GM18507 (cell line): ENCODE data around the gene DNMT1.
A peak's percentile ranks its signal among the peaks of the same experiment; 100 is the strongest.
"Not testable (repeated sequence)": the region's sequence is repeated elsewhere in the genome, so short reads cannot be mapped to it uniquely, and the experiment has no call there.

Experiments used
- DNase-seq: peaks from one replicate; pipeline ENCODE4 v3.0.0; 2011; ENCODE audit warnings: low read depth; ENCODE audit not compliant: insufficient read length; ENCODE audit errors: extremely low spot score
- FAIRE-seq: peaks from 2 replicates; lab custom pipeline; 2011; peaks lifted over from hg19 to GRCh38; lab: Jason Lieb, UNC

The DNMT1 gene

GRCh38 chr19:10194500-10195198 lies at the start of gene DNMT1:
Gene DNMT1, minus strand, starts transcription at chr19:10194953. Its CDS starts 54 bp downstream, at chr19:10194899.
- DNase-seq, result peak; percentile 99
- peak; percentile 96 for FAIRE-seq

GRCh38 chr19:10243606-10244005 lies 48.9 kb upstream of the DNMT1 start:
- DNase-seq (no peak), FAIRE-seq (no peak)

GRCh38 chr19:10241826-10242449 lies 47.2 kb upstream of the DNMT1 start:
- not testable (repeated sequence) for DNase-seq, FAIRE-seq

- FAIRE-seq (peak; percentile 73), DNase-seq (no peak)
Measured at GRCh38 chr19:10238172-10238783, 43.5 kb upstream of the DNMT1 start.

- DNase-seq (no peak), FAIRE-seq (no peak)
Measured at GRCh38 chr19:10237702-10238101, 42.9 kb upstream of the DNMT1 start.

GRCh38 chr19:10235409-10235808 lies 40.7 kb upstream of the DNMT1 start:
- not testable (repeated sequence) for FAIRE-seq, DNase-seq

- peak; percentile 80 for FAIRE-seq
- DNase-seq, result no peak
Measured at GRCh38 chr19:10235003-10235402, 40.2 kb upstream of the DNMT1 start.

GRCh38 chr19:10233946-10234345 lies 39.2 kb upstream of the DNMT1 start:
- no peak for DNase-seq
- FAIRE-seq, result no peak

GRCh38 chr19:10231612-10232228 lies 37.0 kb upstream of the DNMT1 start:
- DNase-seq (no peak), FAIRE-seq (peak; percentile 21)

- FAIRE-seq (peak; percentile 80), DNase-seq (peak; percentile 68)
Measured at GRCh38 chr19:10230861-10231611, 36.3 kb upstream of the DNMT1 start, which contains the start of gene S1PR2. Gene S1PR2, minus strand, starts transcription at chr19:10231331. Its CDS starts 6,426 bp downstream, at chr19:10224905.

- DNase-seq (no peak), FAIRE-seq (no peak)
Measured at GRCh38 chr19:10230173-10230860, 35.6 kb upstream of the DNMT1 start.

GRCh38 chr19:10228920-10229319 lies 34.2 kb upstream of the DNMT1 start:
- DNase-seq (no peak), FAIRE-seq (peak; percentile 91)

GRCh38 chr19:10228393-10228792 lies 33.6 kb upstream of the DNMT1 start:
- no peak for DNase-seq
- peak; percentile 35 for FAIRE-seq

- FAIRE-seq (no peak), DNase-seq (no peak)
Measured at GRCh38 chr19:10227026-10227971, 32.5 kb upstream of the DNMT1 start.

- DNase-seq (no peak), FAIRE-seq (no peak)
Measured at GRCh38 chr19:10226376-10227025, 31.7 kb upstream of the DNMT1 start.

GRCh38 chr19:10226021-10226375 lies 31.2 kb upstream of the DNMT1 start:
- FAIRE-seq (no peak), DNase-seq (no peak)

- no peak for DNase-seq
- FAIRE-seq, result no peak
Measured at GRCh38 chr19:10224337-10224736, 29.6 kb upstream of the DNMT1 start.
